Measurements from ENCODE around the gene CYSRT1.

The CYSRT1 gene, protein sequence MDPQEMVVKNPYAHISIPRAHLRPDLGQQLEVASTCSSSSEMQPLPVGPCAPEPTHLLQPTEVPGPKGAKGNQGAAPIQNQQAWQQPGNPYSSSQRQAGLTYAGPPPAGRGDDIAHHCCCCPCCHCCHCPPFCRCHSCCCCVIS

DNA sequence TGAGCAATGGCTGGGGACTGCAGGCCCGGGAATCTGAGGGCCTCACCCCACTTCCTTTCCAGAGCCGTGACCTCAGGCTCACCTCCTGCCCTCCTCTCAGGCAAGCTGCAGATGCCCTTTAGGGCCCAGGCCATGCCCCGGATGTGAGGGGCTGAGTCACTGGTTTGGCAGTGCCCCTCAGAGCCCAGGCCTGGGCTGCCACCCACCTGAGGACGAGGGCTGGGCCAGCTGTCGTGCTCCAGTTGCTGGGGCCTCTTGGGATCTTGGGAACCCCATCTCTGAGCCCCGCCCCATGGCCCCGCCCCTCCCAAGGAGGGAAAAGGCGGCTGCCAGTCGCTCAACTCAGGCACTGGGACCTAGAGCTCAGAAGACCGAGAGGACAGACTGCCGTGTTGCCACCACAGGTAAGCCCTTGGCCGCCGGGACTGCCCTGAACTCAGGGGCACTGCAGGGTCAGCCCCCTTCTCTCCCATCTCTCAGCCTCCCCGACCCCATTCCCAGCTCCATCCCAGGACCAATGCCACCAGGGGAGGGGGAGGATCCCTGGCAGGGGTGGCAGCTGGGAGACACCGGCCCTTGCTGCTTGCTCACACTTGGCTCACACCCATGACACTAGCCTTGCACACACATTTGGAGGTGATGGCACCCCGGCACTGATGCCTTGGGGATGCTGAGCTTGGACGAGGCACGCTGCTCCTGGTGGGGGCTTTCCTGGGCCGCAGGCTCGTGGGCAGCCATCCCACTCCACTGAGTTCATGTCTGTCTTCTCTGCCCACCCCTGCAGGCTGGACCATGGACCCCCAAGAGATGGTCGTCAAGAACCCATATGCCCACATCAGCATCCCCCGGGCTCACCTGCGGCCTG, at the start of gene CYSRT1:
CYSRT1 (plus strand) TSS at position 345 of the 865 bp plus-strand sequence; CDS start at position 793, 448 bp downstream.
- Mint-ChIP-seq H3K9me3 (no peaks in the 10 kb centered on the region), H3K27me3 (peaks cover 4% of the 10 kb centered on the region), H3K36me3 (ENCODE audit: low read depth) (no peaks in the 10 kb centered on the region), H3K4me3 (peak within 1 kb of the TSS; percentile 76), H3K27ac (no peak within 1 kb of the TSS), H3K4me1 (ENCODE audit: low read depth) (peaks cover 10% of the 10 kb centered on the region)

DNA sequence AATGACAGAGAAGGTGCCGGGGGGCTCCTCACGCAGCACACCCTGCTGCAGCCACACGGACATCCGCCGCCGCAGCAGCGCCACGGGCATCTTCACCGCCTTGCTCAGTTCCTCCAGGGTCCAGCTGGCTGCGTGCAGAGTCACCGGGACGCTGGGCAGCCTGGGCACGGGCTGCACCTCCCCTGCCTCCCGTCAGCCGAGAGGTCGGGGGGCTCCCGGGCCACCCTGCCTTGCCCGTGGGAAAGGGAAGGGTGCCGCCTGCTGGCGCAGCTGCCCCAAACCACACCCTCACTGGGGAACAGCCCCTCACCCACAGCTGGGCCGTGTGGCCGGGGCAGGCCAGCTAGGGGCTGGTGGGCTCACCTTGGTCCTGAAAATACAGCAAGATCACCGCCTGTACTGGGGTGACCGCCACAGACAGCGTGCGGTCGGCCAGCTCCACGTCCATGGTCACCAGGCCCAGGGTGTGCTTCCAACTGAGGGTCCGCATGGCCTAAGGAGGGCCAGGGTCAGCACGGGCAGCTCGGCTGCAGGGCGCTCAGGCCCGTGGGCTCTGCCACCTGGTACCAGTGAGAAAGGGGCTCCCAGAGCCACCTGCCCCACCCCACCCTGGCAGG, 49.5 kb upstream of the CYSRT1 start:
- Mint-ChIP-seq H3K36me3 (ENCODE audit: low read depth) (peaks cover 5% of the 10 kb centered on the region), H3K27me3 (peaks cover 1% of the 10 kb centered on the region), H3K4me1 (ENCODE audit: low read depth) (no peaks in the 10 kb centered on the region), H3K27ac (no peak overlapping the region), H3K4me3 (no peak overlapping the region), H3K9me3 (no peaks in the 10 kb centered on the region)

DNA sequence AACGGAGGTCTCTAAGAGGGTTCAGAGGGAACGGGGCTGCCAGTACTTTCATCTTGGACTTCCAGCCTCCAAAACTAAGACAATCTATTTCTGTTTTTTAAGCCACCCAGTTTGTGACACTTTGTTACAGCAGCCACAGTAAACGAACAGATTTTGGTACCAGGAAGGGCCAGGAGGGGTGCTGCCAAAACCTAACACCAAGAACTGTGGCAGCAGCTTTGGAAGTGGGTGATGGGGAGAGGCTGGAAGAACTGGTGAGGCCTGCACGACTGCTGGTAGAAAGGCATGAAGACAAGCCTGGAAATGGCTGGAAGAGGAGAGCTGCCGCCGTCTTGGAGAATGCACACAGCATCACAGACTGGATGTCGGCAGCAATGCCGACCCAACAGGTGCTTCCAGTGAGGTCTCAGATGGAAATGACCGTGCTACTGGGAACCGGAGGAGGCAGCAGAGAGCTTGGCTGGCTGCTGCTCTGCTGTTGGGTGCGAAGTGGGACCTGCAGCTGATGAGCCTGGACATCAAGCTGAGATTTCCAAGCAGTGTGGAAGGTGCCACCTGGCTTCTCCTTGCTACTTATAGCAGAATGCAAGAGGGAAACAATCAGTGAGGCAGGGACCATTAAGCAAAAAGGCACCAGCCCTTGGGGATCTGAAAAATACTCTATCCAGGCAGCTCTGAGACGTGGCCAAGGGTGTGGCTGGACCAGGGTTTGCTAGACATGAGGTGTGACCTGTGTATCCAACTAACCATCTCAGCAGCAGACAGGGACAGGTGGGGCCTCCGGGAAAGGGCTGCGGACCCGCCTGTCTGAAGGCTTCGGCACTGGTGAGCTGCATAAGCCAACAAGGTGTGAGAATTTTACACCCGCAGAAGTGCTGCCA, 48.4 kb upstream of the CYSRT1 start:
- Mint-ChIP-seq H3K4me1 (ENCODE audit: low read depth) (no peaks in the 10 kb centered on the region), H3K9me3 (no peaks in the 10 kb centered on the region), H3K27ac (no peak overlapping the region), H3K27me3 (no peaks in the 10 kb centered on the region), H3K36me3 (ENCODE audit: low read depth) (peaks cover 5% of the 10 kb centered on the region), H3K4me3 (no peak overlapping the region)

DNA sequence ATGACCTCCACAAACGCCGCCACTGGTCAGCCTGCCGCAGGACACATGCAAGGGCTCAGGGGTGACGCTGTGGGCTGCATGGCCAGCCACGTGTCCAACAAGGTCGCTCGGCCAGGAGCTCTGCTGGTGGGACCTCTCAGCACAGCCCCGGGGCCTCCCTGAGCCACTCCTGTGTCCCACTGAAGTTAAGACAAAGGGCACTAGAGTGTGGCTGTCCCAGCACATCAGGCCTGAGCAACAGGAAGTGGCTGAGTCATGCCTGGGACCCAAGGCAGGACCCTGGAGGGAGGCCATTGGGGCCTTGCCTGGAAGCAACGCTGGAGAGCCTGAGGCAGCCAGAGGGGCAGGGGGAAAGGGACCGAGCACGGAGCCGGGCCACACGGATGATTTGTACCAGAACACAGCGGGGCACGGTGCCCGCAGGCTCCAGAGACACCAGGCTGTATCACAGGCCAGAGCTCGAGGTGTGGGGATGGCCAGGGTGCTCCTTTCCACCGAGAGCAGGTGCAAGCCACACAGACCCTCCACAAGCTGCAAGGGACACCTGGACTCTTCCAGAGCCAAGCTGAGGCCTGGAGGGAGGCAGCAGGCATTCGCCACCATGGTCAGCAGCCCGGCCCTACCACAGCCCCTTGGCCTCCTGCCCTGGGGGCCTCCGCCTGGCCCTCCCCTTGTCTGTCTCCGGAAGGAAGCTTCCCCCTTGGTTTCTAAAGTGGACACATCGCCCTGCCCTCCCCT, 46.6 kb upstream of the CYSRT1 start:
- no peak overlapping the region for H3K27ac Mint-ChIP-seq
- H3K9me3 Mint-ChIP-seq, result no peaks in the 10 kb centered on the region
- H3K4me1 Mint-ChIP-seq (ENCODE audit: low read depth), result no peaks in the 10 kb centered on the region
- H3K4me3 Mint-ChIP-seq, result no peak overlapping the region
- H3K27me3 Mint-ChIP-seq, result no peaks in the 10 kb centered on the region
- peaks cover 14% of the 10 kb centered on the region for H3K36me3 Mint-ChIP-seq (ENCODE audit: low read depth)

DNA sequence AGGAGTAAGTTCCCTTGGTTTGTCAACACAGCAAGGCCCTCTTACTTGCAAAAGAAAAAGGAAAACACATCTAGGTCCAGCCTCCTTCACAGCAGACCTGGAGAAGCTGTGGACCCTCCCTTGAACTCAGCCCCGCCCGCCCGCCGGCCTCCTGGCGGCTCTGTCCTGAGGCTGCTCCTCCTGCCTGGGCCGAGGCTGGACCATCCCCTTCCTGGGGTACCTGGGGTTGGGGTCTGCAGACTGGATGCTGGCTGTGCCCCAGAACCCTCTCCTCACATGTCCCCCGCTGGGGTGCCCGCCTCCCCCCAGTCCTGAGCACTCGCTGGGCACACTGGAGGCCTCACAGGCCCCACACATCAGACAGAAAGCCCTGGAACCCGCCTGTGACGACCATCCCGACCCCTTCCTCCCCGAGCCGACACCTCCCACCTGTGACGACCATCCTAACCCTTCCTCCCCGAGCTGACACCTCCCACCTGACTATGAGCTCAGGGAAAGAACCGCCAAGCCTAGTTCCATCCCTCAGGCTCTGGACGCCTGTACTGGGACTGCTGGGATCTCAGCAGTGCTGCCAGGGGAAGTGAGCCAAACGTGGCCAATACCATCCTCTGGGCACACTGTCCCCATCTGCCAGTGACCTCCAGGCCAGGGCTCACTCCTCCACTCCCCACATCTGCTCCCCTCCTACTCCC, 45.9 kb upstream of the CYSRT1 start:
- Mint-ChIP-seq H3K4me3 (no peak overlapping the region), H3K9me3 (no peaks in the 10 kb centered on the region), H3K36me3 (ENCODE audit: low read depth) (peaks cover 17% of the 10 kb centered on the region), H3K27ac (no peak overlapping the region), H3K27me3 (no peaks in the 10 kb centered on the region), H3K4me1 (ENCODE audit: low read depth) (no peaks in the 10 kb centered on the region)

DNA sequence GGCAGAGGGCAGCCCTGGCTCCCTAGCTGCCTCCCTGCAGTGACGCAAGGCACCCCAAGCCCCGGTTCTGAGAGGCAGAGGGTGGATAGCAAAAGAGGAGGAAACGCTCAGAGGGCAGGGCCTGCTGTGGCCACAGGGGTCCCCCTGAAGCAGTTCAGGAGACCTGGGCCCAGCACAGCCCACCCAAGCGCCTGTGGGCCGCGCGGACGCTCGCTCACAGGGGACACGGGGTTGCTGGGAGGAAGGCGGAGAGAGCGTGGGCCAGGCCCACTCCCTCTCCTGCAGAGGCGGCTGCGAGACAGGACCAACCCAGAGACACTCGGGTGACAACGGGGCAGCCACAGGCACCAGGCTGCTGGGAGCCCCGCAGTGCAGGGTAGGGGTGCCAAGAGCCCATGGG, 45.2 kb upstream of the CYSRT1 start:
- peaks cover 22% of the 10 kb centered on the region for H3K36me3 Mint-ChIP-seq (ENCODE audit: low read depth)
- H3K4me3 Mint-ChIP-seq, result no peak overlapping the region
- no peaks in the 10 kb centered on the region for H3K4me1 Mint-ChIP-seq (ENCODE audit: low read depth)
- H3K27ac Mint-ChIP-seq, result no peak overlapping the region
- no peaks in the 10 kb centered on the region for H3K9me3 Mint-ChIP-seq
- no peaks in the 10 kb centered on the region for H3K27me3 Mint-ChIP-seq

DNA sequence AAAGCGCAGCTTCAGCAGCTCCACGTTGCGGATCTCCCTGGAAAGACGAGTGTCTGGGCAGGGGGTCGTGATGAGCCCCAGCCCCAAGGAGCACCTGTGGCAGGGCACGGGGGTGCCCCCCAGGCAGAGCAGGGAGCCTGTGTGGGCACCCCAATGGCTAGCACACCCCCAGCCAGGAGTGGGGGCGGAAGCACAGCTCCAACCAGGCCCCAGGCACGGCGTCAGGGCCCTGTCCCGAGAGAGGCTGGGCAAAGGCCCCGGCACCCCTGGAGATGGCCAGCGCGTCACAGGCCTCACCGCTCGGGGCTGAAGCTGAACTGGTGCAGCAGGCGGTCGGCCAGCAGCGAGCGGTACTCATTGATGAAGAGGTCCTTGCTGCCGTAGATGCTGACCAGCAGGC, 44.5 kb upstream of the CYSRT1 start:
- Mint-ChIP-seq H3K9me3 (no peaks in the 10 kb centered on the region), H3K36me3 (ENCODE audit: low read depth) (peaks cover 25% of the 10 kb centered on the region), H3K27me3 (no peaks in the 10 kb centered on the region), H3K4me1 (ENCODE audit: low read depth) (no peaks in the 10 kb centered on the region), H3K4me3 (no peak overlapping the region), H3K27ac (no peak overlapping the region)

DNA sequence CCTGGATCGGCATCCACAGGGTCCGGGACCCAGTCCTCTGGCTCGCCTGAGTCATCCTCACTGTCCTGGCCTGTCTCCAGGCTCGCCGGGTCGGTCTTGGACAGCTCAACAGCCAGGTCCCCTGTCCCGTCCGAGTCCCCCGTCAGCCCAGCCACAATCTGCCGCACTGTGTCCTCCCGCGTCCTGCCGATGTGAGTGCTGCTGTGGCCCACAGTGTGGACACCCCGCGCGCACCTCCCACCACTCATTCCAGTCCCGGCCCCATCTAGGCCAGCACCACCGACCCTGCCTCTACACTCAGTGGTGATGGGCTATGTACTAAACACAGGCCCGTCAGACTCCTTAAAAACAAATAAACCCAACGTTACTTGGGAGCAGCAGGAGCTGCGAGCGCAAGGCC, 43.3 kb upstream of the CYSRT1 start:
- Mint-ChIP-seq H3K36me3 (ENCODE audit: low read depth) (peaks cover 25% of the 10 kb centered on the region), H3K4me1 (ENCODE audit: low read depth) (peaks cover 7% of the 10 kb centered on the region), H3K27ac (no peak overlapping the region), H3K4me3 (no peak overlapping the region), H3K9me3 (no peaks in the 10 kb centered on the region), H3K27me3 (no peaks in the 10 kb centered on the region)

DNA sequence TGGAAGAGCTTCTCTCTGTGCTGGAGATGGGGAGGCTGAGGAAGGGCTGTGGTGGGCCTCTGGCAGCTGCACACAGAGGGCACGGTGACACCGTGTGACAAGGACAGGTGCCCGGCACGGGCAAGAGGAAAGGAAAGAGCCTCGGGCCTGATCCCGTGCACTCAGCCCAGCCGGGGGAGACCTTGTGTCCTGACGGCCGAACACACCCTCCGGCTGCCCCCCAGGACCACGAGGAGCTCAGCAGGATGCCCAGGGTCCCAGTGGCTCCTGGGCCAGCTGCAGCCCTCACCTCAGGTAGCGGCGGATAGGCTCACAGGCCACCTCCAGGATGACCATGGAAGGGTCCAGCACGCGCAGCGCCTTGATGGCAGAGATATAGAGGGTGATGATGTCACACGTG, 42.1 kb upstream of the CYSRT1 start:
- no peak overlapping the region for H3K4me3 Mint-ChIP-seq
- no peaks in the 10 kb centered on the region for H3K27me3 Mint-ChIP-seq
- H3K4me1 Mint-ChIP-seq (ENCODE audit: low read depth), result peaks cover 18% of the 10 kb centered on the region
- no peaks in the 10 kb centered on the region for H3K9me3 Mint-ChIP-seq
- H3K36me3 Mint-ChIP-seq (ENCODE audit: low read depth), result peaks cover 20% of the 10 kb centered on the region
- no peak overlapping the region for H3K27ac Mint-ChIP-seq

DNA sequence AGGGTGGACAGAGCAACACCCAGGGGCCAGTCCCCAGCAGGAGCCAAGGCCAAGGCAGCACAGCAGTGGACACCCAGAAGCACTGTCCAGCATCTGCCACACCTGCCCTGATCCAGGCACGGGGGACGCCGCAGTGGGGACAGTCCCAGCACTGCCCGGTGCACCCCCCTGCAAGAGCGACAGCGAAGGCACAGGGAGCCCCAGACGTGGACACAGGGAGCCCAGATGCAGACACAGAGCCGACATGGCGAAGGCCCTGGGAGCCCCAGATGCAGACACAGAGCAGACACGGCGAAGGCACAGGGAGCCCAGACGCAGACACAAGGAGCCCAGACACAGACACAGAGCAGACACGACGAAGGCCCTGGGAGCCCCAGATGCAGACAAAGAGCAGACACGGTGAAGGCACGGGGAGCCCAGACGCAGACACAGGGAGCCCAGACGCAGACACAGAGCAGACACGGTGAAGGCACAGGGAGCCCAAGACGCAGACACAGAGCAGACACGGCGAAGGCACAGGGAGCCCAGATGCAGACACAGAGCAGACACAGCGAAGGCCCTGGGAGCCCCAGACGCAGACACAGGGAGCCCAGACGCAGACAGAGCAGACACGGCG, 40.9 kb upstream of the CYSRT1 start:
- Mint-ChIP-seq H3K36me3 (ENCODE audit: low read depth) (peaks cover 20% of the 10 kb centered on the region), H3K27me3 (no peaks in the 10 kb centered on the region), H3K27ac (no peak overlapping the region)

DNA sequence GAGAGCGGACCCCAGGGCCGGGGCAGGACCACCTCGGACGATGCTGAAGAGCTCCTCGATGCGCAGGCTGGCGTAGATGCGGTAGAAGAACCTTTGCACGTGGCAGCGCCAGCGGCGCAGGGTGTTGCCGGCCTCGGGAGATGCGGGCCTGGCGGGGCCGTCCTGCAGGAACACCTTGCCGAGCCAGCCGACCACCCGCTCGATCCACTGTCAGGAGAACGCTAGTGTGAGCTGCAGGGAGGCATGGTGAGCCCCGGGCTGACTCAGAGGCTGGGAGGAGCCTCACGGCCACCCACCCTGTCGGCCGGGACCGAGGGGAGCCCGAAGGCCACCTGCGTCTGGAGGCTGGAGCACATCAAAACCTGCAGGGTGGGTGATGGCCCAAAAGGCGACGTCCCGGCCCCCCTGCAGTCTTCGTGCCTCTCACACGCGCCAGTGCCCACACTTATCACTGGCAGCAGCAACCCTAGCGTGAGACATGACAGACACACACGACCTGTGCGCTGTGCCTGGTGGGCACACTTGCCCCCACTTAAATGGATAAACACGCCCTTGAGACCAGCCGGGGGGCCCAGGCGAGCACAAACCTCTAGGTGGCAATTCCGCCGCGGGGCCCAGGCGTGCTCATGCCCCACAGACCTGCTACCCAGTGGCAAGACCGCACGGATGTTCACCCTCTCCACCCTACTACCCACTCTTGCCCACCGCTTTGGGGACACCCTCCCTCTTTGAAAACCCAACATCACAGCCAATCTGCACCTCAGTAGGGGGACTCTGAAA, 39.9 kb upstream of the CYSRT1 start:
- Mint-ChIP-seq H3K4me1 (ENCODE audit: low read depth) (peaks cover 28% of the 10 kb centered on the region), H3K27ac (no peak overlapping the region), H3K27me3 (no peaks in the 10 kb centered on the region), H3K9me3 (no peaks in the 10 kb centered on the region), H3K4me3 (no peak overlapping the region), H3K36me3 (ENCODE audit: low read depth) (peaks cover 20% of the 10 kb centered on the region)

More for the DNA sequence above, 40.9 kb upstream of the CYSRT1 start:
- Mint-ChIP-seq H3K4me3 (no peak overlapping the region), H3K4me1 (ENCODE audit: low read depth) (peaks cover 21% of the 10 kb centered on the region), H3K9me3 (no peaks in the 10 kb centered on the region)

DNA sequence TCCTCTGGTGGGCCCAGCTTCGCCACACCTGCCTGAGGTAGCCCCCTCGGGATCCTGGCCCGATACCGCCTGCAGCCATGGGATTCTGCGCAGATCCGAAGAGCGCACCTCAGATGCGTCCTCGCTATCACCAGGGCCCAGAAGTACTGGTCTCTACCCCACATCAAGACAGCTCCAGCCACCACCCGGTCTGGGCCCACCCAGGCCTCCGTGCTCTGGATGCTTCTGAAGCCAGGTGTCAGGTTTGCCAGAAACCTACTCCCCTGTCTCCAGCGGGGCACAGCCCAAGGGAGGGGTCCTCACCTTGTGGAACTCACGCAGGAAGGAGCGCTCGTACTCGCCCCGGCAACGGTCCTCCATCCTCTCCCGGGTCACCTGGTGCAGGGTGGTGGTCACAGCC, 39.1 kb upstream of the CYSRT1 start:
- Mint-ChIP-seq H3K9me3 (no peaks in the 10 kb centered on the region), H3K4me1 (ENCODE audit: low read depth) (peaks cover 33% of the 10 kb centered on the region), H3K27ac (no peak overlapping the region)

DNA sequence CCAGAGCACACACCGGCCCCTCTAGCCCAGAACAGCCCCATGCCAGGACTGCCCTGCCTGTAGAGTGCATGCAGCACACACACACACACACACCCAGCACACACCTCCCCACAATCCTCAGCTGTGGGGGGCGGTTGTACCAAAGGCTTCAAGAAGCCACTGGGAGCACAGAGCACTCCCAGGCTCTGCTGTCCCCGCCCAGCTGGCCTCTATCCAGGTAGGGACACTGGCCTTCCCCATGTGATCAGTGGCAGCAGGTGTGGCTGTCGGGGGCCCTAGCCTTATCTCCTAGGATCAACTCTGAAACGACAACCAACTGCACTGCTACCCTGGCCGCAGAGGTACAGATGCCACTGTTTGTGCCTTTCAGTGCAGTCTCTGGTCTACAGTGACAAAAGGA, 38.6 kb upstream of the CYSRT1 start:
- Mint-ChIP-seq H3K4me1 (ENCODE audit: low read depth) (peaks cover 36% of the 10 kb centered on the region), H3K27me3 (no peaks in the 10 kb centered on the region), H3K27ac (peak overlapping the region; percentile 55), H3K36me3 (ENCODE audit: low read depth) (peaks cover 20% of the 10 kb centered on the region), H3K9me3 (no peaks in the 10 kb centered on the region), H3K4me3 (peak overlapping the region; percentile 95)

More for the DNA sequence above, 39.1 kb upstream of the CYSRT1 start:
- H3K36me3 Mint-ChIP-seq (ENCODE audit: low read depth), result peaks cover 20% of the 10 kb centered on the region
- no peaks in the 10 kb centered on the region for H3K27me3 Mint-ChIP-seq
- H3K4me3 Mint-ChIP-seq, result no peak overlapping the region

Measured in stimulated activated naive CD8-positive, alpha-beta T cell treated with anti-CD3 and anti-CD28 coated beads, Interleukin-15, Interleukin-2, amounts not matched to agents 100 ng/mL and 50 ng/mL, for 24 hours (primary cell).